Spleen (tissue), 7 donors: ENCODE measurements around the gene ABT1.

Experiments
- POLR2A ChIP-seq, 3 donors: fragments of 450-650 bp; IDR thresholded peaks; one replicate each; pipeline ENCODE4 v1.5.1; 2017; ENCODE audit warnings: antibody characterized with exemption in 3 of 3, mild to moderate bottlenecking in 1 of 3
- POLR2AphosphoS5 ChIP-seq, 3 donors: sonication (generic); formaldehyde crosslinking; IDR thresholded peaks; one replicate each; pipeline ENCODE4 v1.5.1; 2017; ENCODE audit warnings: antibody characterized with exemption in 3 of 3
- TF ChIP-seq, protein P1 (sequence below), 11 experiments: fragments of 200-600 bp in 7 of 11; fragments of 450-650 bp in 4 of 11; sonication (generic) in 4 of 11; IDR thresholded peaks in 8 of 11; conservative IDR thresholded peaks in 3 of 11; 1 replicate in 7 of 11; 2 replicates in 4 of 11; pipeline versions ENCODE4 v1.4.0 to v1.8.0; 2016 to 2021; ENCODE audit warnings: antibody characterized with exemption in 11 of 11, inconsistent platforms in 4 of 11, mild to moderate bottlenecking in 1 of 11
- donor health status: DM: no; HTN: no; CAD: no; lungs with moderate emphysema.
- donor health status: DM: no; HTN: no; CAD: no.
- donor health status: DM: no; HTN: no; CAD: no.

DNA sequence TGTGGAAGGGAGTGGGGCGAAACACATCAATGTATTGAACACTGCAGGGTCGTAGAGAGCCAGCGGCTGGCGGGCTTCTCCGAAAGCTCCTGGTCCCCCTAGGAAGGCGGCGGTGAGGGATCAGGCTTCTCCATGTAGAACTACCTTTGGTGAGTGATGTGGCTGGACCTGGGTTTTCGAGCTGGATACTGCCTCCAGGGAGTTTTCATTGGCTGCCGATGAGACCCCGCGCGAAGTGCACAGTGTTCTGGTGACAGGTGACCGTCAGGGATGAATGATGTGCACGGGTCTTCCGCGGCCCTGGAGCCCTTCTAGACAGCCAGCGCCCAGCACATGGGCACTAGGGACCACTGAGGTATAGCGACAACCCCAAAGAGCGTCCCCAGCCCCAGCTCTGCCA is 16.4 kb downstream of the ABT1 start:
- no peak for TF ChIP-seq POLR2A (IDR thresholded peaks at IDR 0.05)
- TF ChIP-seq, protein P1, sequence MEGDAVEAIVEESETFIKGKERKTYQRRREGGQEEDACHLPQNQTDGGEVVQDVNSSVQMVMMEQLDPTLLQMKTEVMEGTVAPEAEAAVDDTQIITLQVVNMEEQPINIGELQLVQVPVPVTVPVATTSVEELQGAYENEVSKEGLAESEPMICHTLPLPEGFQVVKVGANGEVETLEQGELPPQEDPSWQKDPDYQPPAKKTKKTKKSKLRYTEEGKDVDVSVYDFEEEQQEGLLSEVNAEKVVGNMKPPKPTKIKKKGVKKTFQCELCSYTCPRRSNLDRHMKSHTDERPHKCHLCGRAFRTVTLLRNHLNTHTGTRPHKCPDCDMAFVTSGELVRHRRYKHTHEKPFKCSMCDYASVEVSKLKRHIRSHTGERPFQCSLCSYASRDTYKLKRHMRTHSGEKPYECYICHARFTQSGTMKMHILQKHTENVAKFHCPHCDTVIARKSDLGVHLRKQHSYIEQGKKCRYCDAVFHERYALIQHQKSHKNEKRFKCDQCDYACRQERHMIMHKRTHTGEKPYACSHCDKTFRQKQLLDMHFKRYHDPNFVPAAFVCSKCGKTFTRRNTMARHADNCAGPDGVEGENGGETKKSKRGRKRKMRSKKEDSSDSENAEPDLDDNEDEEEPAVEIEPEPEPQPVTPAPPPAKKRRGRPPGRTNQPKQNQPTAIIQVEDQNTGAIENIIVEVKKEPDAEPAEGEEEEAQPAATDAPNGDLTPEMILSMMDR (IDR thresholded peaks at IDR 0.05 in 8 of 11, conservative IDR thresholded peaks at IDR 0.05 in 3 of 11): no peak
- TF ChIP-seq POLR2AphosphoS5 (IDR thresholded peaks at IDR 0.05): no peak
